Dedifferentiated amniotic fluid mesenchymal stem cell (primary cell): ENCODE results near the gene SEMA6B.

Source experiments
- DNase-seq: peaks from one replicate; pipeline ENCODE4 v3.0.0-alpha.2; 2016; ENCODE audit errors: extremely low spot score

Gene SEMA6B

GRCh38 chr19:4587527-4587926 is 28.0 kb upstream of the SEMA6B start:
- DNase-seq, result no peak

GRCh38 chr19:4586691-4587090 is 27.2 kb upstream of the SEMA6B start:
- DNase-seq, result no peak

- no peak for DNase-seq
These were observed 26.8 kb upstream of the SEMA6B start for GRCh38 chr19:4586245-4586644.

- DNase-seq, result no peak
These were observed 26.1 kb upstream of the SEMA6B start for GRCh38 chr19:4585556-4585955.

- no peak for DNase-seq
These were observed 25.4 kb upstream of the SEMA6B start for GRCh38 chr19:4584670-4585460.

GRCh38 chr19:4583961-4584669 is 24.6 kb upstream of the SEMA6B start:
- DNase-seq, result no peak

GRCh38 chr19:4582980-4583842 is 23.7 kb upstream of the SEMA6B start:
- no peak for DNase-seq

- DNase-seq, result no peak
These were observed 22.4 kb upstream of the SEMA6B start for GRCh38 chr19:4581666-4582553.

- no peak for DNase-seq
These were observed 21.6 kb upstream of the SEMA6B start for GRCh38 chr19:4580961-4581665.

GRCh38 chr19:4580021-4580901 is 20.8 kb upstream of the SEMA6B start:
- no peak for DNase-seq

- no peak for DNase-seq
These were observed 19.9 kb upstream of the SEMA6B start for GRCh38 chr19:4579389-4579788.

GRCh38 chr19:4578552-4579248 is 19.2 kb upstream of the SEMA6B start:
- DNase-seq, result no peak

- no peak for DNase-seq
These were observed 17.7 kb upstream of the SEMA6B start for GRCh38 chr19:4577020-4577782.

- DNase-seq, result no peak
These were observed 16.8 kb upstream of the SEMA6B start for GRCh38 chr19:4576016-4576933.

GRCh38 chr19:4575267-4576015 is 16.0 kb upstream of the SEMA6B start:
- DNase-seq, result peak; percentile 50

- no peak for DNase-seq
These were observed 14.2 kb upstream of the SEMA6B start for GRCh38 chr19:4573682-4574081.
